ENCODE measurements around the gene RASA2.
A peak's percentile ranks its signal among the peaks of the same experiment; 100 is the strongest.

Gene RASA2

DNA sequence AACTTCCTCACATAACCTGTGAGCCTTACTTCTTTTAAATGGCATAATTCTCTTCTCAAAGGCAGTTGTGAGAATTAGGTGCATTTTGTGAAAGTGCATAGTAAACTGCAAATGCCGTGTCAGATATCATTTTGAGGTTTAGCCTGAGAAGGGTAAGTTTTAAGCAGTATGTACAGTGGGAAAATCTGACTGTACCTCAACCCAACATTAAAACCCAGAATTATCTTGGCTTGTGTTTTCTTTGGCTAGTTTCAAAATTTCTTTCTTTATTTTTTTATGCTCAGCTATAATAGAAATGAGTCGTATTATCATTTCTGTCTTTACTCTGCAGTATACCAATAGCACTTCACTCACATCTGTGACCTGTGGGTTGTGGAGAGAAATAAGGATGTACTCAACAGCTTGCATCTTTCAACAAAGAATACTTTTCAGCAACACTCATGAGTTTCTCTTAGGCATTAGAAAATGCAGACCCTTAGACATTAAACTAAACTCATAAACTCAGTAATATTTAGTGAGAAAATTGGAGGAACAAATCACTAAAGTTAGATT is 65.7 kb downstream of the RASA2 start:
- Mint-ChIP-seq H3K4me3 (peak overlapping the region; percentile 41), H3K27me3 (no peaks in the 10 kb centered on the region), H3K27ac (peak overlapping the region; percentile 77), H3K36me3 (peaks cover 26% of the 10 kb centered on the region), H3K4me1 (peaks cover 65% of the 10 kb centered on the region), H3K9me3 (peaks cover 4% of the 10 kb centered on the region)

DNA sequence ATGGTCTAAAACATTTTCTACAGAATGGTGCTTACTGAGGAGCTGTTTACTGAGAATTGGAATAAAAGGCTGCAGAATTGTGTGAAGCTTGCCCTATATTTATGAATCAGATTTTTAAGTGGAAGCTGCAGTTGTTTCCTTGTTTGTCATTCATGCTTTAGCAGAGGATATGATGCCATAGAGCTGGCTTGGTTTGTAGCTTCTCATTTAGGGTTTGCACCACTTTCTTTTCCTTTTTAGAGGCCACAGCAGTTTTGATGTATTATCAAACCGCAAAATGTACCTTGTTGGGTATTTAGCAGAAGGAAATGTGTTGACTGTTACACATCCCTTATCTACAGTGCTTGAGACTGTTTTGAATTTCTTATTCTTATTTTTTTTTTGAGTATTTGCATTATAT is 66.2 kb downstream of the RASA2 start:
- Mint-ChIP-seq H3K9me3 (peaks cover 4% of the 10 kb centered on the region), H3K4me1 (peaks cover 60% of the 10 kb centered on the region), H3K4me3 (peak overlapping the region; percentile 41), H3K27ac (peak overlapping the region; percentile 69), H3K36me3 (peaks cover 20% of the 10 kb centered on the region), H3K27me3 (no peaks in the 10 kb centered on the region)

DNA sequence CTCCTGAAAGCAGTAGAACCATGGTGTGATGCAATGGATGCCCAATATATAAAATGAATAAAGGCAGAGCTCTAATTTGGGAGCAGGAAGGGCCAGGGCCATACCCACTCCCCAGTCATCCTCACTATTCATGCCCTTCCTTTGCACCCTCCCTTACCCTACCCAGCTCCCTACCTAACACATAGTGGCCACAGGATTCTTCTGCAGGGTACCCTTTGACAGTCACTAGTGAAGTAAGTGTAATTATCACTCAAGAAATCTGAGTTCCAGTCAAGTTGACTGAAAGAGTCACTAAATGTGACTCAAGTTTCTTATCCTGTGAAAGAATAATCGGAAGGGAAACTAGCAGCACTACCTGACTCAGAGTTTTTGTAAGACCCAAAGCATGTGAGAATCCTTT is 69.2 kb downstream of the RASA2 start:
- Mint-ChIP-seq H3K27ac (no peak overlapping the region), H3K9me3 (peaks cover under 1% of the 10 kb centered on the region), H3K36me3 (peaks cover 10% of the 10 kb centered on the region), H3K4me3 (peak overlapping the region; percentile 49), H3K4me1 (peaks cover 54% of the 10 kb centered on the region), H3K27me3 (no peaks in the 10 kb centered on the region)

DNA sequence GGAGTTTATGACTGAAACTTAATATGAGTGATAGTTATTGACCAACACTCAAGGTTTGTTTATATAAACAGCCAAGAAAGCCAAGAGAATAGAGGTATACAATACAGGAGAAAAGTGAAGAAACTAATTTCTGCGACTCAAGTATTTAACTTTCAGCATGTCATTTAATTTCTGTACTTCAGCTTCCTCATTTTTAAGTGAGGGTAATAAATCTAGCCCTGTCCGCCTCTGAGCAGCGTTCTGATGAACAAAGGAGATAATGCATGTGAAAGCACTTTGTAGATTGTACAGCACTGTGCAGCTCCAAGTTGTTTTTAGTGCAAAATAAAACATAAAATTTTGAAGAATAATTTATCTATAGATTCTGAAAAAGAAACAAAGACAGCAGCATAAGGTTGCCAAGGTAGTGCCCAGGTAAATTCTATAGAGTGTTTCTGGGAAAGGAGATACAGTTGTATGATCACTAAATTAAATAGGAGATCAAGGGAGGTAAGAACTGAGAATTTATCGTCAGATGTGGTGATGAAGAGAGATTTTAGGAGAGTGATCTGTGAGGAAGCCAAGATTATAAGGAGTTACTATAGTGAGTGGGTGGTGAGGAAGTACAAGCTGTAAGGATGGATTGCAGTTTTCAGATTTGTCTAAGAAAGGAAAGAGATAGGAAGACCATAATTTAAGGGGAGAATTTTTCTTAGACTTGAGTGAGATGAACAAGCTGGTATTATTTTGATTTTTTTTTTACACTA is 71.3 kb downstream of the RASA2 start:
- peaks cover 39% of the 10 kb centered on the region for H3K4me1 Mint-ChIP-seq
- H3K4me3 Mint-ChIP-seq = no peak overlapping the region
- no peak overlapping the region for H3K27ac Mint-ChIP-seq
- H3K27me3 Mint-ChIP-seq = no peaks in the 10 kb centered on the region
- H3K9me3 Mint-ChIP-seq = no peaks in the 10 kb centered on the region
- peaks cover 8% of the 10 kb centered on the region for H3K36me3 Mint-ChIP-seq

DNA sequence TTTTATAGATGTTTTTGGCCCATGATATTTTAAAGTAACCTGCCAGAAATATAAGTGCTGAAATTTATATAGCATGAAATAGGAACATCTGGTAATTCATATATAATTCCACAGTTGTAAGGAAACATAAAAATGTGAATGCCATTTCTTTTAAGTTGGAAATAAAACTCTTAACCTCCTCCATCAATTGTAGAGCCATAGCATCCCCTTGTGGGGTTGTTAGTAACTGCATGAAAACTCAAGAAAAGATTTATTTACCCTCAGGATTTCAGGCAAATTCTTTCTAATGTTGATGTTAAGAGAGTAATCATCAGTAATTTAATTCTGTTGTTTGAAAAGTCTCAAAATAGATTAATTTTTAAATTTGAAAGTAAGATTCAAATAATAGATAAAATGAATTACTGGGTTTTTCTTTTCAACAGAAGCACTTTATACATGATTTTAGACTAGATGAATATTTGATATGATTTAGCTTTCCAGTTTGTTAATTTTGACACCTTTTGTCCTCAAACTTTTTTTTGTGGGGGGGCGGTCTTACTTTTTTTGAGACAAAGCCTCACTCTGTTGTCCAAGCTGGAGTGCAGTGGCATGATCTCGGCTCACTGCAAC is 74.7 kb downstream of the RASA2 start:
- H3K4me1 Mint-ChIP-seq = peaks cover 48% of the 10 kb centered on the region
- no peak overlapping the region for H3K4me3 Mint-ChIP-seq
- H3K36me3 Mint-ChIP-seq = peaks cover 11% of the 10 kb centered on the region
- H3K9me3 Mint-ChIP-seq = no peaks in the 10 kb centered on the region
- H3K27me3 Mint-ChIP-seq = no peaks in the 10 kb centered on the region
- H3K27ac Mint-ChIP-seq = peak overlapping the region; percentile 36

DNA sequence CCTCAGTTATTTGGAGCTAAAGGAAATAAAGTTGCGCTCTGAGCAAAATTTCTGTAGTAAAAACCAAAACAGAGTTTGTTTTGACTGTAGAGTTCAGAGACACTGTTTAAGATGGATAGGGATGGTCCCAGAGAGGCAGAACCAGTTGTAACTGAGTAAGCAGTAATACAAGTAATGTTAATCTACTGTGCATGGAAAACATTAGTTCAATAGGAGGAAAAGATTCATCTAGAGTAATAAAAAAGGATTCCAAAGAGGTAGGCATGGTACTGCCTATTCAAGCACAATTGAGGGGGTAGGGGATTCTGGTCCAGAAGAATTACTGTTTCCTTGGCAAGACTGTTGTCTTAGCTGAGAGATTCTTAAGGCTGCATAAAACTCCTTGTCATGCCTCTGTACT is 77.4 kb downstream of the RASA2 start:
- Mint-ChIP-seq H3K4me3 (no peak overlapping the region), H3K9me3 (no peaks in the 10 kb centered on the region), H3K4me1 (peaks cover 49% of the 10 kb centered on the region), H3K27me3 (no peaks in the 10 kb centered on the region), H3K36me3 (peaks cover 8% of the 10 kb centered on the region), H3K27ac (peak overlapping the region; percentile 24)

DNA sequence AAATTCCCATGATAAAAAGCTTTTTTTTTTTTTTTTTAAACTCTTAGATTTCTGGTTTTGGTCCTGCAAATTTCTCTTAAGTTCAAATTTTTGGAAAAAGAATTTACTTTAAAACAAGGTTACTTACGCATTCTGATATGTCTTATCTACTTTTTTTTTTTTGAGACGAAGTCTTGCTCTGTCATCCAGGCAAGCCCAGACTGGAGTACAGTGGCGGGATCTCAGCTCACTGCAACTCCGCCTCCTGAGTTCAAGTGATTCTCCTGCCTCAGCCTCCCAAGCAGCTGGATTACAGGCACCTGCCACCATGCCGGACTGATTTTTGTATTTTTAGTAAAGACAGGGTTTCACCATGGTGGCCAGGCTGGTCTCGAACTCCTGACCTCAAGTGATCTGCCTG is 83.2 kb downstream of the RASA2 start:
- Mint-ChIP-seq H3K36me3 (peaks cover 8% of the 10 kb centered on the region), H3K4me3 (no peak overlapping the region), H3K9me3 (no peaks in the 10 kb centered on the region), H3K27me3 (no peaks in the 10 kb centered on the region), H3K4me1 (peaks cover 21% of the 10 kb centered on the region), H3K27ac (no peak overlapping the region)

DNA sequence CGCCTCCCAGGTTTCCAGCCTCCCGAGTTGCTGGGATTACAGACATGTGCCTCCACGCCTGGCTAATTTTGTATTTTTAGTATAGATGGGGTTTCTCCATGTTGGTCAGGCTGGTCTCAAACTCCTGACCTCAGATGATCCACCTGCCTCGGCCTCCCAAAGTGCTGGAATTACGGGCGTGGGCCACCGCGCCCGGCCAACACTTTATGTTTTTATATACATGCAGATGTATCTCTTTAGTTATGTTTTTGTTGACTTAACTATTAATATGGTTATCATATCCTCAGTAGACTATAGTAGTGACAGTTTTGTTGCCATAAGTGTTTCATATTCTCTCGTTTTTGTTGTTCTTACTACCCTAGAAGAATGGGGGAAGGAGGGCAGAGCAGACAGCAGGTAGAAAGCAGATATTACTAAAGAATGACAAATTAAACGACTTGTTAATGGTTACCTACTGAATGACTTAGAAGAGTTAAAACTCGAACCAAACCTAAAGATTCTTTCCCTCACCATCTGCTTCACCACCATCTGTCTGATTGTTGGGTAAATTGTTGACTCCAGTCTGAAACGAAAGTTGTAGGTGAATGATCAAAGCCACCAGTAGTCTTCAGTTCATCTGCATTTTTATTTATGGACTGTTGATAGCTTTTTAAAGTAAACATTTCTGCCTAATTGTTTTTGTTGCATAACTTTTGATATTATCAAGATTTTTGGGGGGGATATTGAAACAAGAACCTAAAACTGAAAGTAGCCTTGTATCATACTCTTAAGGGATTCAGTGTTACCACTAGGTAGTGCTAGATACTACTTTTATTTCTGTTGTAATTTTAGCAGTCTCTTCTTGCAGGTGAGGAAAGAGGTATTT is 89.3 kb downstream of the RASA2 start:
- Mint-ChIP-seq H3K27ac (peak overlapping the region; percentile 73), H3K4me3 (peak overlapping the region; percentile 73), H3K9me3 (no peaks in the 10 kb centered on the region), H3K4me1 (peaks cover 17% of the 10 kb centered on the region), H3K27me3 (no peaks in the 10 kb centered on the region), H3K36me3 (peaks cover 8% of the 10 kb centered on the region)

DNA sequence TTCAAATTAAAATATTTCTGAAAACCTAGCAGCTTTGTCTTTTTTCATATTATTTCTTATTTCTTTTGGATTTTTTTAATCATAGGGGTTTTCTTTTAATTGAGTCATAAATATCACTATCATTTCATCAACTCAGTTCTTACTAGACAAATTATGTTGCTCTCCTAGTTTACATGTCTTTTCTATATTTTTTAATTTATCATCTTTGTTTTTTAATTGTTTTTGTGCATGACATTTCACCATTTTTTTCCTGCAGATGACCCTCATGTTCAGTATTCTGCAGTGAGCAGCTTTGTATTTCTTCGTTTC is 89.9 kb downstream of the RASA2 start:
- Mint-ChIP-seq H3K27me3 (no peaks in the 10 kb centered on the region), H3K27ac (no peak overlapping the region), H3K4me3 (no peak overlapping the region), H3K36me3 (peaks cover 8% of the 10 kb centered on the region), H3K4me1 (peaks cover 17% of the 10 kb centered on the region), H3K9me3 (no peaks in the 10 kb centered on the region)

DNA sequence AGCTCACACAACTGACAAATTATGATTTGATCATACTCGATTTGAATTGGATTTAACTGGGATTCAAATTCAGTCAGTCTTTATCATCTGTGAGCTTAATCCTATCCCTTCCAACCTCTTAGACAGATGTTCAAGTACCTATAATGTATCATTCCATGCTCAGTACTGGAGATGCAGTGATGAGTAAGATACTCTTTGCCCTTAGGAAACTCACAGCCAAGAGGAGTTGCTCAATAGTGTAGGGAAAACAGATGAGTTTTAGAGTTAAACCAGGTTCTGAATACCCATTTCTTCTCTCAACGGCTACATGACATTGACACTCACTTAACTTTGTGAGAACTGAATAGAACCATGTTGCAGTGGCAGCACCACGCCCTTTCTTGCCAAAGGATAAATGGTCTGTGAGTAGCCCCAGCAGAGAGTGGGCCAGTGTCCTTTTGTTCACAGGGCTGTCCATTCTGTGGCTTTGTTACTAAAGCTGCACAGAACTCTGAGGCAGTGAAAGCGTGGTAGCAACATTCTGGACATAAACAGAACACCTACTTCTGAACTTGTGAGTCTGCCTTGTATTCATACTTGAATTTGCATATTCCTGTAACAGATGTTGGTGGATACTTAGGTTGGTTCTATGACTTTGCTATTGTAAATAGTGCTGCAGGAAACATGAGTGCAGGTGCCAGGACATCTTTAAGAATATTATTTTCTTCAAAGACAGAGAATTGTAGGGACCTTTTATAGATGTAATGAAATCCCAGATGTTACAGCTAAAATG is 91.6 kb downstream of the RASA2 start:
- Mint-ChIP-seq H3K4me1 (peaks cover 17% of the 10 kb centered on the region), H3K27me3 (no peaks in the 10 kb centered on the region), H3K27ac (no peak overlapping the region), H3K4me3 (no peak overlapping the region), H3K36me3 (peaks cover 5% of the 10 kb centered on the region), H3K9me3 (no peaks in the 10 kb centered on the region)

DNA sequence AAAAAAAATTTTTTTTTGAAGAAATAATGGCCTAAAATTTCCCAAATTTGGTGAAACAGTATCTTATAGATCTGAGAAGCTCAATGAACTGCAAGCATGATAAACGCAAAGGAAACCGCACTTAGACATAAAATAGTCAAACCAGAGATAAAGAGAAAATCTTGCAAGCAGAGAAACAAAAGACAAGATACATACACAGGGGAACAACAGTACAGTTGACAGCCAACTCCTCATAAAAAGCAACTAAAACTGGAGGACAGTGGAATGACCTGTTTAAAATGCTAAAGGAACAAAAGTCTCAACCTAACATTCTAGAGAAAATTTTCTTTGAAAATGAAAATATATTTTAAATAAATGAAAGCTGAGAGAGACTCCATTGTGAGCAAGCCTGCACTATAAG is 107.5 kb downstream of the RASA2 start:
- H3K4me1 Mint-ChIP-seq = no peaks in the 10 kb centered on the region
- H3K27ac Mint-ChIP-seq = no peak overlapping the region
- no peaks in the 10 kb centered on the region for H3K9me3 Mint-ChIP-seq
- no peaks in the 10 kb centered on the region for H3K27me3 Mint-ChIP-seq
- peaks cover 42% of the 10 kb centered on the region for H3K36me3 Mint-ChIP-seq
- no peak overlapping the region for H3K4me3 Mint-ChIP-seq

DNA sequence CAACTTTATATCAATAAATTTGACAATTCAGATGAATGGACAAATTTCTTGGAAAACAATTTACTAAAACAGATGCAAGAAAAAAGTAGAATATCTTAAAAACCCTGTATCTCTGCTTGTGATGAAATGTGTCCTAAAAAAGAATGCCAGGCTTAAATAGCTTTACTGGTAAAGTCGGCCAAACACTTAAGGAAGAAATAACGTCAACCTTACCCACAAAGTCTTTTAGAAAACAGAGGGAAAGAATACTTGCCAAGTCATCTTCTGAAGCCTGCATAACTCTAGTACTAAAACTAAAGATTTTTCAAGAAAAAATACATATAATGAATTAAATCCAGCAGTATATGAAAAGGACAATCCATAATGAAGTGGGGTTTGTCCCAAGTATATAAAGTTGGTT is 111.1 kb downstream of the RASA2 start:
- Mint-ChIP-seq H3K4me3 (no peak overlapping the region), H3K4me1 (no peaks in the 10 kb centered on the region), H3K27ac (no peak overlapping the region), H3K36me3 (peaks cover 50% of the 10 kb centered on the region), H3K27me3 (no peaks in the 10 kb centered on the region), H3K9me3 (no peaks in the 10 kb centered on the region)

DNA sequence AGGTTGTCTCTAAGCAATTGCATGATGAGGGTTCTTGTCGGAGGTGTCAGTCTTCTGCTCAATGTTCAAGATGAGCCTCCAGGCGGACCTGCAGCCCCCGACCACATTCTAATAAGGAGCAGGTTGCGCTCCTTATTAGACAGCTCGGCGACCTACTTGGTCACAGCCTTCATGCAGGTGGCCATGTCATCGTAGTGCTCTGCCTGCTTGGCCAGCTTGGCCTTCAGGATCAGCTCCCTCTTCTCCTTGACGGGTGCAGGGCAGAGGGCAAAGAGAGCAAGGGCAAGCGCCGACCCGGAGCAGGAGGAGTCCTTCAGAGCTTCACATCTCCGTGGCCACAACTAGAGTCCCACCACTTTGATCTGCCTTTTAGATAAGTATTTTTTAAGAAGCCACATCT is 113.5 kb downstream of the RASA2 start:
- Mint-ChIP-seq H3K36me3 (peaks cover 39% of the 10 kb centered on the region), H3K4me1 (peaks cover 8% of the 10 kb centered on the region), H3K27me3 (no peaks in the 10 kb centered on the region), H3K4me3 (no peak overlapping the region), H3K9me3 (no peaks in the 10 kb centered on the region), H3K27ac (peak overlapping the region; percentile 30)

DNA sequence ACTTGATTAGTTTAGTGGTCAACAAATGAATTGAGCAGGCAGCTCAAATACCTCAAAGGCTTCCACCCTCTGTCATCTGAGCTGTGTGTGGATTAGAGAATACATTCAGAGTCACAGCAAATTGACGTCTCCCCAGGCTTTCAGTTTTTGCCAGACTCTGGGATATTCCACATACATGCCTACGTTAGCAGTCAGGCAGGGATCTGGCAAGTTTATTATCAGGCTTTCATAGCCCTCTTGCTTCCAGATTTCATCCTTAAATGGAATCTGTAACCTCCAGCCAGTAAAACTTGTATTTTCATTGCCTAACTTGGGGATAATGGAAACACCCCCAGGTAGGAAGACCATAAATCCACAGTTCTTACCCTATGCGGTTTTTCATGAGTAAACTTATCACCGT is 115.9 kb downstream of the RASA2 start:
- Mint-ChIP-seq H3K27me3 (no peaks in the 10 kb centered on the region), H3K9me3 (no peaks in the 10 kb centered on the region), H3K4me1 (peaks cover 8% of the 10 kb centered on the region), H3K27ac (no peak overlapping the region), H3K4me3 (no peak overlapping the region), H3K36me3 (peaks cover 32% of the 10 kb centered on the region)

DNA sequence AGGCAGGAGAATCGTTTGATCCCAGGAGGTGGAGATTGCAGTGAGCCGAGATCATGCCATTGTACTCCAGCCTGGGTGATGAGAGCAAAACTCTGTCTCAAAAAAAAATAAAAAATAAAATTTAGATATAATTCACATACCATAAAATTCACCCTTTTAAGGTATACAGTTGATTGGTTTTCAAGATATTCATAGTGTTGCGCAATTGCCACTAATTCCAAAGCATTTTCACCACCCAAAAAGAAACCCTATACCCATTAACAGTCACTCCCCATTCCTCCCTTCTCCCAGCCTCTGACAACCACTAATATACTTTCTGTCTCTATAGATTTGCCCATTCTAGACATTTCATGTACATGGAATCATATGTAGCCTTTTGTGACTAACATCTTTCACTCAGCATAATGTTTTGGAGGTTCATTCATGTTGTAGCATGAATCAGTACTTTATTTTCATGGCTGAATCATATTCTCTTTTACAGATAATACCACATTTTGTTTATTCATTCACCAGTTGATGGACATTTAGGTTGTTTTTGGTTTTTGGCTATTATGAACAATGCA is 116.7 kb downstream of the RASA2 start:
- Mint-ChIP-seq H3K4me1 (peaks cover 8% of the 10 kb centered on the region), H3K9me3 (no peaks in the 10 kb centered on the region), H3K4me3 (no peak overlapping the region), H3K27ac (peak overlapping the region; percentile 9), H3K36me3 (peaks cover 29% of the 10 kb centered on the region), H3K27me3 (no peaks in the 10 kb centered on the region)
